GM18951 (cell line): ENCODE results near the gene FKBP5.
"Not testable (repeated sequence)": the region's sequence is repeated elsewhere in the genome, so short reads cannot be mapped to it uniquely, and the experiment has no call there.

Experiments
- POLR2A ChIP-seq: IDR thresholded peaks from 4 replicates; pipeline ENCODE4 v1.6.1; 2011; ENCODE audit warnings: mild to moderate bottlenecking; ENCODE audit not compliant: insufficient read length, insufficient read depth; ENCODE audit errors: extremely low read depth
- in situ Hi-C: fragments of 300-500 bp; cut with MboI; formaldehyde crosslinking; loops from one replicate; pipeline ENCODE4 v1.12.0; 2022; ENCODE audit warnings: low sequenced_read_pairs, mixed read lengths, inconsistent platforms; ENCODE audit not compliant: unreplicated experiment

Gene FKBP5

DNA sequence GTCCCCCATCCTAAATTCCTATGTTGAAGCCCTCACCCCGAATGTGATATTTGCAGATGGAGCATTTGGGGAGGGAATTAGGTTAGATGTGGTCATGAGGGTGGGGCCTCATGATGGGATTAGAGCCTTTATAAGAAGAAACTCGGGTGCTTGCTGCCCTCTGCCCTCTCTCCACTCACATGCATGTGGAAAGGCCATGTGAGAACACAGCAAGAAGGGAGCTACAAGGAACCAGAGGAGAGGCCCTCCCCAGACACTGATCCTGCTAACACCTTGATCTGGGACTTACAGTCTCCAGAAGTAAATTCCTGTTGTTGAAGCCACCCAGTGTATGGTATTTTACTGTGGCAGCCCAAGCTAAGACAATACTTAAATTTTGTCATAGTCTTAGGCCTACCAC lies 106.4 kb downstream of the FKBP5 start:
- in situ Hi-C loops: loop anchor here (5.0 kb wide), 1 partner anchor 155 kb away; the partner anchor contains the start of gene ARMC12
- TF ChIP-seq POLR2A: no peak

DNA sequence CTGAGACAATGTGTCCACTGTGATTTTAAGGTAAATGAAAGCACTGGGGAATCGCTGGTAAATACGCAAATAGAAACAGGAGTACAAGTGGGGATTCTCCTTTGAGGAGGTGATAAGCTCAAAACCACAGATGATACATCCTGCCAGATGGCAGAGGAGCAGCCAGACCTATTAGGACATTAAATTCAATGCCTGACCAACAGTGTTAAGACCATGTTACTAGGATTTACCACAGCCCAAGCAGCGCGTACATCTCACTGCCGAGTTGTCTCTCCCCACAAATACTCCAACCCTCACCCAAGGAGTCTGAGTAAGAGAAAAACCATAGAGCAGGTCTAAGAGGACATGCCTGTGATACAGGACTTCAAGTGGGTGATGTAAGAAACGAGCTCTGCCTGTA lies 107.1 kb downstream of the FKBP5 start:
- in situ Hi-C loops: loop anchor here (5.0 kb wide), 1 partner anchor 156 kb away; the partner anchor contains the start of gene ARMC12
- no peak for TF ChIP-seq POLR2A

DNA sequence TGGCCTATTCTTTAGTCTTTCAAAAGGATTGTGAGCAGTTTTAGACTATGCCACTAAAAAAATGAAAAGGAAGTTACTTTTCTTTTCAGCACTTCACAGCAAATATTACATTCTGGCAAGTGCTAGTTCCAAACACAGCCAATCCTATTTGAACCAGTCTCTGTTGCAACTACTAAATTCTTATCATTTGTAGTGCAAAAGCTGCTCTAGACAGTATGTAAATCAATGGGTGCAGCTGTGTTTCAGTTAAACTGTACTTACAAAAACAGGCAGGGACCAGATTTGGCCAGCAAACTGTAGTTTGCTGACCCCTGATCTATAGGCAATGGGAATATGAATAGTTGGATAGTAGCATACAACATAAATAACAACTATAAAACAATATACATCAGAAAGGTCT lies 107.9 kb downstream of the FKBP5 start:
- no peak for TF ChIP-seq POLR2A
- in situ Hi-C loops: loop anchor here (5.0 kb wide), 1 partner anchor 156 kb away; the partner anchor contains the start of gene ARMC12

GRCh38 chr6:35576682-35577081 lies 112.0 kb downstream of the FKBP5 start:
- in situ Hi-C loops: no loop called here
- TF ChIP-seq POLR2A: no peak

DNA sequence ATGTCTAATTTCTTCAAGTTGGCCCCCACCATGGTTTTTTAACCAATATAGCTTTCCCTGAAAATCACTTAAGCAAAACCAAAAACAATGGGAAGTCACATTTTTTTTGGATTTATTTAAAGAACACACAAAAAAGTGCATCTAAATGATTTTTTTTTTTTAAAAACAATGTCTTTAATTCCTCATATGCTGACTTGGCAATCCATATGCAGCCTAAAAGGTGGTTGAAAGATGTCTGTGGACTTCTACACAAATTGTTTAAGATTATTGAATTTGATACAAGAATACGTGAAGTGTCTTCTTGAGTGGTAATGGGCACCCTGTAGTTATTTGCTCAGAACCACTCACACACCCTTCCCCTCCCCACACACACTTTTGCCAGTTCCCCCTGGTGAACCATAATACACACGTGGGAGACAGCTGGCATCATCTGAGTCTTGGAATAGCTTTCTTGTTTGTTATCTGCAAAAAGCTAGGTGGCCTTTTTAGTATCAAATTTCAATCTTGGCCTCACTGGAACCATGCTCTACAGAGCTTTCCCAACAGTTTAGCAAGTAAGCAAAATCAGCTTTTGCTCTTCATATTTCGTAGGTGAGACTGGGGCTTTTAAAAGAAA lies 115.1 kb downstream of the FKBP5 start:
- in situ Hi-C loops: no loop called here
- no peak for TF ChIP-seq POLR2A

DNA sequence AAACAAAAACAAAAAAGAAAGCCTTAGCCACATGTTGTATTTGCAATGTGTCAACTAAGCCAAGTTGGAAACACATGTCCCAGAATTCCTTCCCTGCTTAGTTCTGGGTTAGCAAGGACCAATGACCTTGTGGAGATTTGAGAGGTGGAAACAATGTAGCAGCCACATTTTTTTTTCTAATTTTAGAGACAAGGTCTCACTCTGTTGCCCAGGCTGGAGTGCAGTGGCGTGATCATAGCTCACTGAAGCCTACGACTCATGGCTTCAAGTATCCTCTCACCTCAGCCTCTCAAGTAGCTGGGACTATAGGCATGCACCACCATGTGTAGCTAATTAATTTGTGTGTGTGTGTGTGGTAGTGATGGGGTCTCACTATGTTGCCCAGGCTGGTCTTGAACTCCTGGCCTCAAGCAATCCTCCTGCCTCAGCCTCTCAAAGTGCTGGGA lies 117.8 kb downstream of the FKBP5 start:
- in situ Hi-C loops: not testable (repeated sequence)

DNA sequence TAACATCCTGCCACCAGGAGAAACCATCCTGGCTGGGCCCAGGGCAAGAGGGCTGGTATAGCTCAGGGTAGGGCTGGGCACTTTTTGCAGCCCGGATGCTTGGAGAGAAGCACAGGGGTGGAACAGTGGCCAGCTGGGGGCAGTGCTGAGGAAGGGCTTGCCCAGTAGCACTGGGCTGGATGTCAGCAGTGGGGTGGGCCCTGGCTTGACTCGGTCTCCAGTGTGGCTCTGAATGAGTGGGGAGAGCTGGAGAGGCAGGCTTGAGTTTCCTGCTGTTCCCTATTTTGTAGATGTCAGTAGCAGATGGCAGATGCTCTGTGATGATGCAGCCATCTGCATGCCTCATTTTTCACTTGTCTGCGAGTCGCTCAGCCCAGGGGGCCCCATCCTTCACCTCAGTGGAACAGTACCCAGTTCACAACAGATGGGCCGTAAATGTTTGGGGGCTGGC lies 119.7 kb downstream of the FKBP5 start:
- no peak for TF ChIP-seq POLR2A
- in situ Hi-C loops: no loop called here

- no peak for TF ChIP-seq POLR2A
- in situ Hi-C loops: no loop called here
Observed at GRCh38 chr6:35566794-35567193, 121.9 kb downstream of the FKBP5 start.

DNA sequence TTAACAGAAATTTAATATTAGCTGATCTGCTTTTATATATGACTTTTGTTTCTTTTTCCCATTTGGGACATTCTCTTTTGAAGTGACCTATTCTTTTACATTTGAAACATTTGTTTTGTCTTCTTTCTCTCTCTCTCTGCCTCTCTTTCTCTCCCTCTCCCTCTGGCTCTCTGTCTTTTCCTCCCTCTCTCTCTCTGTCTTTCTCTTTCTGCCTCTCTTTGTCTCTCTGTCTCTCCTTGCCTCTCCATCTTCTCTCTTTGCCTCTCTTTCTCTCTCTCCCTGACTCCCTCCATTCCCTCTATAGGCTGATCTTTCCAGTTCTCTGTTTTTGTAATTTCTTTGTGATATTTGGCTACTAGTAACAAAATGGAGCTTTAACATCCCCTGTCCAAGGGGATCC lies 124.0 kb downstream of the FKBP5 start:
- no peak for TF ChIP-seq POLR2A
- in situ Hi-C loops: no loop called here

DNA sequence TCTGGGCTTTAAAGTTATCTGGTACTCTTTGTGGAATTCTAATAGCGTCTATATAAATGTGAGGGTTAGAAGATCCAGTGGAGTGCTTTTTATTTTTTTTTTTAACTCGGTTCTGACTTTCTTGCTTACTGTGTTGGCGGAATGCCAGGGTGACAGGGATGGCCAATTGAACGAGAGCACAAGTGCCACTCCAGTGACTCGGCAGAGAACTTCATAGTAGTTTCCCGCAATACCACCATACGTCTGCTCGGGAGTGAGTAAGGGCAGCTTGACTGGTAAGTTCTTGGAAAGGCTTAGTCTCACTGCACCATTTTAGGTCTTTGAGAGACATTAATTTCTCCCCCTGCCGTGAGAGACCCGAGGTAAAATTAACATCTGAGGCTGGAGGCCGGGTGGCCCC lies 126.7 kb downstream of the FKBP5 start:
- TF ChIP-seq POLR2A: no peak
- in situ Hi-C loops: no loop called here

GRCh38 chr6:35561113-35561512 lies 127.6 kb downstream of the FKBP5 start:
- no peak for TF ChIP-seq POLR2A
- in situ Hi-C loops: no loop called here

DNA sequence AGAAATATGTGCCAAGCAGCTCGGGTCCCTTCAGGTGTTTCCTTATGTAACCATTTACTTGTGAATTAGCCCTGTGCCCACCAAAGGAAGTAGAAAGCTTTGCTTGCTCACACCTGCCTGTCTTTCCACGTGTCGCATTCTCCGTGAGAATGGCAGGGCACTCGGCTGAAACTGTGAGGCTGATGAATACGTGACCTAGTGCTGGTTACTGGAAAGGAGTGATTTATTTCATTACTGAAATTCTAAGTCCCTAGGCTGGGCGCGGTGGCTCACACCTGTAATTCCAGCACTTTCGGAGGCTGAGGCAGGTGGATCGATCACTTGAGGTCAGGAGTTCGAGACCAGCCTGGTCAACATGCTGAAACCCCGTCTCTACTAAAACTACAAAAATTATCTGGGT lies 130.1 kb downstream of the FKBP5 start:
- no peak for TF ChIP-seq POLR2A

GRCh38 chr6:35557239-35557638 lies 131.5 kb downstream of the FKBP5 start:
- TF ChIP-seq POLR2A: no peak
- in situ Hi-C loops: no loop called here

More for the DNA sequence above, 130.1 kb downstream of the FKBP5 start:
- in situ Hi-C loops: no loop called here

- in situ Hi-C loops: no loop called here
- TF ChIP-seq POLR2A: no peak
Observed at GRCh38 chr6:35554811-35555210, 133.9 kb downstream of the FKBP5 start.
